GM10266 (cell line): ENCODE data around the gene C2CD3.

Experiments used
- DNase-seq: peaks from one replicate; pipeline ENCODE4 v3.0.0; 2012; ENCODE audit errors: extremely low spot score
- CTCF ChIP-seq: IDR thresholded peaks from 2 replicates; pipeline ENCODE4 v1.5.1; 2012; ENCODE audit warnings: mild to moderate bottlenecking, low read depth; ENCODE audit not compliant: control insufficient read depth, insufficient read depth; ENCODE audit errors: missing control alignments

C2CD3 gene

GRCh38 chr11:74022546-74022945 is 148.3 kb downstream of the C2CD3 start:
- no peak for TF ChIP-seq CTCF
- DNase-seq = no peak

GRCh38 chr11:74021998-74022397 is 148.8 kb downstream of the C2CD3 start:
- no peak for DNase-seq
- TF ChIP-seq CTCF = no peak

- peak; percentile 29 for DNase-seq
Observed at GRCh38 chr11:74020539-74020938, 150.3 kb downstream of the C2CD3 start.

GRCh38 chr11:74019860-74020259 is 150.9 kb downstream of the C2CD3 start:
- no peak for TF ChIP-seq CTCF

More at GRCh38 chr11:74020539-74020938, 150.3 kb downstream of the C2CD3 start:
- no peak for TF ChIP-seq CTCF

GRCh38 chr11:74019104-74019738 is 151.6 kb downstream of the C2CD3 start:
- no peak for TF ChIP-seq CTCF
- DNase-seq = no peak

More at GRCh38 chr11:74019860-74020259, 150.9 kb downstream of the C2CD3 start:
- no peak for DNase-seq

GRCh38 chr11:74018331-74019005 is 152.3 kb downstream of the C2CD3 start:
- no peak for DNase-seq
- TF ChIP-seq CTCF = no peak

GRCh38 chr11:74017631-74018030 is 153.2 kb downstream of the C2CD3 start:
- no peak for TF ChIP-seq CTCF
- no peak for DNase-seq
